HFFc6 (cell line): ENCODE data around the gene TSPAN31. TPM values are rescaled to one million over a fixed set of nuclear protein-coding genes. Genes with fewer than 3 reads are reported as not detected.
A peak's percentile ranks its signal among the peaks of the same experiment; 100 is the strongest.

Source experiments
- DNase-seq: peaks from one replicate; pipeline ENCODE4 v3.0.0-alpha.2; 2018
- H3K27ac Mint-ChIP-seq: 2 replicates; pipeline ENCODE4 v1.8.0; 2020; ENCODE audit warnings: mild to moderate bottlenecking, mixed read lengths
- H3K27me3 Mint-ChIP-seq: 2 replicates; pipeline ENCODE4 v1.8.0; 2021; ENCODE audit warnings: mild to moderate bottlenecking, moderate library complexity, mixed read lengths; ENCODE audit not compliant: insufficient read depth
- H3K36me3 Mint-ChIP-seq: 2 replicates; pipeline ENCODE4 v1.8.0; 2021; ENCODE audit warnings: low read depth, mixed read lengths
- H3K4me1 Mint-ChIP-seq: 2 replicates; pipeline ENCODE4 v1.8.0; 2020; ENCODE audit warnings: low read depth, mixed read lengths
- H3K4me3 Mint-ChIP-seq: 2 replicates; pipeline ENCODE4 v1.8.0; 2020; ENCODE audit warnings: mild to moderate bottlenecking, moderate library complexity, mixed read lengths
- H3K9me3 Mint-ChIP-seq: 2 replicates; pipeline ENCODE4 v1.8.0; 2020; ENCODE audit warnings: mild to moderate bottlenecking, mixed read lengths
- total RNA-seq, 6 experiments: library from RNA; stranded (reverse); fragmentation: NEBNext Ultra II Directional; extraction: Animal tissue kit (Norgen Biotek cat#: 25700); gene quantifications; 2 replicates in 1 of 6; 3 replicates in 5 of 6; pipeline ENCODE4 v1.2.3, GENCODE V29; 2021
- TF ChIP-seq, protein P1 (sequence below): fragments of 200-600 bp; sonication (generic); IDR thresholded peaks from 2 replicates; pipeline ENCODE4 v1.5.0; 2021; ENCODE audit warnings: antibody characterized with exemption, mild to moderate bottlenecking

Gene TSPAN31
- total RNA-seq, 6 experiments from 2014 or later: 20.3 to 32.3 (median 24.3) TPM

DNA sequence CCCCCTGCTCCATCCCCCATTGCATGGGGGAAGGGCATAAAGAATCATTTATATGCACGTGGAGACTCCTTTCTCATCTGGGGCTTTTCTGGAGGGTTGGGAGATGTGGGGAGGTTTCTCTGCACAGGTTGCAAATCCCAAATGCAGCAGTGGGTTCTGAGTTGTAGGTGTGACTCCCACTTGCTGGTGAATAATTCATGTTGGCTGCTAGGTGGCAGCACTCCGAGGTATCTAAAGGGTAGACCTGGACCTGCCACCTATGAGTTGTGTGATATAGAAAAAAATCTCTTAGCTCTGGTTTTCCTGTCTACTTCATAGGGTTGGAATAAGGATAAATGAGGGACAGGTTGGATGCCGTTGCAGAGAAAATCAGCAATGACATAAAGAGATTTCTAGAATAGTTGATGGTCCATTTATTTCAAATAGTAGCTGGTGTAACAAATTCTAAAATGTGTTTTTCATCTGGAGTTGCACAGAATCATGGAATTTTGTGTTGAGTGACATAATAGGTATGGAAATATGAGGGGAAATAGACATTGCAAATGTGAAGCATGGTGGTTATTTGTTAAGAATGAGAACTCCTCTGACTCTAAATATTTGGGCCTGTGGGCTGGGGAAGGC lies 14.6 kb downstream of the TSPAN31 start:
- Mint-ChIP-seq H3K4me1 (peaks cover 7% of the 10 kb centered on the region), H3K27me3 (peaks cover 25% of the 10 kb centered on the region), H3K36me3 (peaks cover 5% of the 10 kb centered on the region; the same call in 1 of the 2 replicates), H3K27ac (no peak overlapping the region), H3K9me3 (no peaks in the 10 kb centered on the region), H3K4me3 (no peak overlapping the region)
- TF ChIP-seq, protein P1, sequence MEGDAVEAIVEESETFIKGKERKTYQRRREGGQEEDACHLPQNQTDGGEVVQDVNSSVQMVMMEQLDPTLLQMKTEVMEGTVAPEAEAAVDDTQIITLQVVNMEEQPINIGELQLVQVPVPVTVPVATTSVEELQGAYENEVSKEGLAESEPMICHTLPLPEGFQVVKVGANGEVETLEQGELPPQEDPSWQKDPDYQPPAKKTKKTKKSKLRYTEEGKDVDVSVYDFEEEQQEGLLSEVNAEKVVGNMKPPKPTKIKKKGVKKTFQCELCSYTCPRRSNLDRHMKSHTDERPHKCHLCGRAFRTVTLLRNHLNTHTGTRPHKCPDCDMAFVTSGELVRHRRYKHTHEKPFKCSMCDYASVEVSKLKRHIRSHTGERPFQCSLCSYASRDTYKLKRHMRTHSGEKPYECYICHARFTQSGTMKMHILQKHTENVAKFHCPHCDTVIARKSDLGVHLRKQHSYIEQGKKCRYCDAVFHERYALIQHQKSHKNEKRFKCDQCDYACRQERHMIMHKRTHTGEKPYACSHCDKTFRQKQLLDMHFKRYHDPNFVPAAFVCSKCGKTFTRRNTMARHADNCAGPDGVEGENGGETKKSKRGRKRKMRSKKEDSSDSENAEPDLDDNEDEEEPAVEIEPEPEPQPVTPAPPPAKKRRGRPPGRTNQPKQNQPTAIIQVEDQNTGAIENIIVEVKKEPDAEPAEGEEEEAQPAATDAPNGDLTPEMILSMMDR: peak; percentile 72
- no peak for DNase-seq

GRCh38 chr12:57760347-57760982 lies 15.6 kb downstream of the TSPAN31 start:
- peaks cover 9% of the 10 kb centered on the region; the same call in 1 of the 2 replicates for H3K4me1 Mint-ChIP-seq
- H3K9me3 Mint-ChIP-seq: no peaks in the 10 kb centered on the region
- peaks cover 5% of the 10 kb centered on the region; the same call in 1 of the 2 replicates for H3K36me3 Mint-ChIP-seq
- peaks cover 23% of the 10 kb centered on the region for H3K27me3 Mint-ChIP-seq
- H3K4me3 Mint-ChIP-seq: no peak overlapping the region
- TF ChIP-seq, protein P1: no peak
- no peak overlapping the region for H3K27ac Mint-ChIP-seq
- DNase-seq: no peak

DNA sequence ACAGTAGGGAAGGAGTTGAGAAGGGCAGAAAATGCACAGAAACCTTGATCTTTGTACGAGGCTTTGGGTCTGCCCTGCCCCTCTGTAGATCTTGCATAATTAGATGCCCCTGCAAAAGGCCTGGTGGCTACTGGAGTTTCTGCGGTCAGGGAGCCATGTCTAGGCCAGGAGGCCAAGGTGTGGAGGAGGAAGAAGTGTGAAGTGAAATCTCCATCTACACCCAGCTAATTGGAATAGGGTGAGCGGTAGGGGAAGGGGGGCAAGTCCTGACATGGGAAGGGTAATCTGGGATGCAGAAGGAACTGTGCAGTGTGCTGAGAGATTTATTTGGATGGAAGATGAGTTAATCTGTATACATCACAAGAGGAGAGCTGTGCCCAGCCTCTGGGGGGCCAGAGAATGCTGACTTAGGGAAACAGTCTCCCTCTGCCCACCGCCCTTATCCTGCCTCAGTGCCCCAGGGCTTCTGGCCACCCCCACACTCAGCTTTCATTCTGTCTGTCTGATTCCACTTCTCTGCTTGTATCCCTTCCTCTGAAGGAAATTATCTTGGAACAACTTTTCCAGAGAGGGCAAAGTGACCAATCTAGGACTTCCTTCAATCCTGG lies 16.7 kb downstream of the TSPAN31 start:
- TF ChIP-seq, protein P1: no peak
- no peak overlapping the region for H3K4me3 Mint-ChIP-seq
- DNase-seq: no peak
- peaks cover under 1% of the 10 kb centered on the region; the same call in 1 of the 2 replicates for H3K36me3 Mint-ChIP-seq
- no peaks in the 10 kb centered on the region for H3K9me3 Mint-ChIP-seq
- H3K4me1 Mint-ChIP-seq: peaks cover 14% of the 10 kb centered on the region
- peaks cover 18% of the 10 kb centered on the region for H3K27me3 Mint-ChIP-seq
- H3K27ac Mint-ChIP-seq: no peak overlapping the region

GRCh38 chr12:57762463-57762862 lies 17.6 kb downstream of the TSPAN31 start:
- H3K9me3 Mint-ChIP-seq: no peaks in the 10 kb centered on the region
- peaks cover 24% of the 10 kb centered on the region for H3K4me1 Mint-ChIP-seq
- peaks cover 8% of the 10 kb centered on the region for H3K27me3 Mint-ChIP-seq
- no peak overlapping the region for H3K4me3 Mint-ChIP-seq
- no peak for DNase-seq
- no peak overlapping the region for H3K27ac Mint-ChIP-seq
- H3K36me3 Mint-ChIP-seq: no peaks in the 10 kb centered on the region
- TF ChIP-seq, protein P1: no peak

DNA sequence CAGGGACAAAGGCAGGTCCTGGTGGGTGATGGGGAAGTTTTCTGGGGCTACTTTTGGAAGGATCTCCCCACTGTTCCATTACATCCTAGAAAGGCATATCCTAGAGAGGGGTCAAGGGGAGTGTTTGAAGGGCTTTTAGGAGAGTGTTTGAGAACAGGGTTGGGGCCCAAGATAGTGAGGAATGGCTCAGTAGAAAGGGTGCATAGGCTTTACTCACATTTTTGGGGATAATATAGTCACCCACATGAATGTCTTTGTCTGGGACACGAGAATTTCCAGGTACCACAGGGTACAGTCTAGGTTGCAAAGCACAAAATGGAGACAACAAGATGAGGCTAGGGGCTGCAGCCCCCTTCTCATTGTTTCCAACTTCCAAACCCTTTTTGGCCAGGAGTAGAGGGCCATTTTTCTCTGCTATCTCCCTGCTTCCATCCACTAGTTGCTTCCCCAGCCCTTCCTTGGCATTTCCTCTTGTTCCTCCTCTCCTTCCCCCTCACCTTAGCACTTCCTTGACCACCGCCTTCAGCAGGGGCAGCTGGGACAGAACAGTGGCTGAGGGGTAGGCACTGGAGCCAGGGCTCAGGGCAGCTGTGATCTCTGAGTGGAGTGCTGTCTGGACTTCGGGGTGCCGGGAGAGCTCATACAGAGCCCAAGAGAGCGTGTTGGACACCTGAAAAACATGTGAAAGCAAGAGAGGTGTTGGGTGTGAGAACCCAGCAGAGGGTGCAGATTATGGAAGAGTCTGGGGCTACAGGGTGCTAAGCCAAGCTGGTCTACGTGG lies 19.2 kb downstream of the TSPAN31 start:
- Mint-ChIP-seq H3K27ac (no peak overlapping the region), H3K36me3 (peaks cover 5% of the 10 kb centered on the region), H3K9me3 (no peaks in the 10 kb centered on the region), H3K4me3 (peak overlapping the region; percentile 80), H3K4me1 (peaks cover 24% of the 10 kb centered on the region), H3K27me3 (peaks cover 4% of the 10 kb centered on the region; the same call in 1 of the 2 replicates)
- no peak for DNase-seq
- TF ChIP-seq, protein P1: no peak
